Esophagus squamous epithelium (tissue), 5 donors: Measurements from ENCODE around the gene PPP1R36. TPM values are rescaled to one million over a fixed set of nuclear protein-coding genes. Genes with fewer than 3 reads are reported as not detected.

Experiments used
- DNase-seq: peaks from one replicate; lab custom pipeline; 2025; lab: John Stamatoyannopoulos, UW
- H3K27ac ChIP-seq, 4 donors: fragments of 200-600 bp; sonication (generic); one replicate each; pipeline ENCODE4 v1.5.1; 2016 to 2019; ENCODE audit warnings: mild to moderate bottlenecking in 1 of 4
- H3K27me3 ChIP-seq, 4 donors: fragments of 200-600 bp; sonication (generic); 1 replicate in 3 of 4; 2 replicates in 1 of 4; pipeline versions ENCODE4 v1.5.1 to v1.6.0; 2017 to 2021; ENCODE audit warnings: antibody characterized with exemption in 1 of 4
- H3K36me3 ChIP-seq, 3 donors: fragments of 200-600 bp; sonication (generic); one replicate each; pipeline ENCODE4 v1.5.1; 2016 to 2019
- H3K4me1 ChIP-seq, 3 donors: fragments of 200-600 bp; sonication (generic); one replicate each; pipeline ENCODE4 v1.5.1; 2017 to 2019
- H3K4me3 ChIP-seq, 4 donors: fragments of 200-600 bp; sonication (generic); 1 replicate in 3 of 4; 2 replicates in 1 of 4; pipeline ENCODE4 v1.5.1; 2016 to 2019; ENCODE audit warnings: mild to moderate bottlenecking in 2 of 4, moderate library complexity in 1 of 4
- H3K9me3 ChIP-seq, 3 donors: fragments of 200-600 bp; sonication (generic); one replicate each; pipeline ENCODE4 v1.5.1; 2016 to 2019
- POLR2A ChIP-seq, 4 donors: fragments of 450-650 bp; IDR thresholded peaks; one replicate each; pipeline ENCODE4 v1.6.1; 2017; ENCODE audit warnings: antibody characterized with exemption in 4 of 4, mild to moderate bottlenecking in 4 of 4, moderate library complexity in 3 of 4
- WGBS, 2 donors: methylation state at CpG; one replicate each; pipeline ENCODE4 v1.1.5; 2018; 5-methylcytosine and 5-hydroxymethylcytosine counted together
- intact Hi-C: fragments of 100-400 bp; cut with DNase I; formaldehyde crosslinking; loops from one replicate; pipeline ENCODE4 v1.15.0; 2022
- total RNA-seq, 4 donors: library from RNA; depleted of rRNA; stranded (reverse); fragments of >200 nt; gene quantifications; one replicate each; pipeline ENCODE4 v1.1.0, GENCODE V29; 2016
- TF ChIP-seq, protein P1 (sequence below), 6 experiments: fragments of 450-650 bp in 4 of 6; fragments of 200-600 bp in 2 of 6; sonication (generic) in 2 of 6; IDR thresholded peaks; one replicate each; pipeline ENCODE4 v1.5.1; 2016 to 2019; ENCODE audit warnings: antibody characterized with exemption in 6 of 6, mild to moderate bottlenecking in 4 of 6, moderate library complexity in 4 of 6
- donor health status: DM: yes; HTN: yes; CAD: no.

The PPP1R36 gene, protein sequence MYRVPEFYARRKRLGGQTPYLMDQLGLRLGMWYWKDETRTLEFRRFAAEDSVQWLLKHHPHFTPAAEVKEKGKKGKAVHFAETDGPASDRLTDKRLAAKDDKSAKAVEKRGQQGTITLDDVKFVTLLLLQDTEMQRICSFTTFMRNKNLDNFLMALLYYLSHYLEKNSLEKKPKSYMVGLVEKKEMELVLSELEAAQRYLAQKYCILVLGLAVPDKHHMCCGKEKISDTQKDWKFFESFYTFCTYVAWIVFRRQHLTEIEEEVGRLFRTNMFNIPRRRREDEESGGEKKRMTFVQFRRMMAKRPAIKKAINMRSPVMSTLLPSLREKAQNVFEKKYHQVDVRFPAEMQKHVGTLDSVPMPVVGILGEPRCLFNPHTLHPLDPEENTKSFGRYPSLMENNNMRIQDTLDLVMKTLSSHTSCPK
- total RNA-seq, result 1 to 10 TPM in 3 of 4 donors, under 1 TPM in 1; 0.23 to 1.3 (median 1.2) TPM

DNA sequence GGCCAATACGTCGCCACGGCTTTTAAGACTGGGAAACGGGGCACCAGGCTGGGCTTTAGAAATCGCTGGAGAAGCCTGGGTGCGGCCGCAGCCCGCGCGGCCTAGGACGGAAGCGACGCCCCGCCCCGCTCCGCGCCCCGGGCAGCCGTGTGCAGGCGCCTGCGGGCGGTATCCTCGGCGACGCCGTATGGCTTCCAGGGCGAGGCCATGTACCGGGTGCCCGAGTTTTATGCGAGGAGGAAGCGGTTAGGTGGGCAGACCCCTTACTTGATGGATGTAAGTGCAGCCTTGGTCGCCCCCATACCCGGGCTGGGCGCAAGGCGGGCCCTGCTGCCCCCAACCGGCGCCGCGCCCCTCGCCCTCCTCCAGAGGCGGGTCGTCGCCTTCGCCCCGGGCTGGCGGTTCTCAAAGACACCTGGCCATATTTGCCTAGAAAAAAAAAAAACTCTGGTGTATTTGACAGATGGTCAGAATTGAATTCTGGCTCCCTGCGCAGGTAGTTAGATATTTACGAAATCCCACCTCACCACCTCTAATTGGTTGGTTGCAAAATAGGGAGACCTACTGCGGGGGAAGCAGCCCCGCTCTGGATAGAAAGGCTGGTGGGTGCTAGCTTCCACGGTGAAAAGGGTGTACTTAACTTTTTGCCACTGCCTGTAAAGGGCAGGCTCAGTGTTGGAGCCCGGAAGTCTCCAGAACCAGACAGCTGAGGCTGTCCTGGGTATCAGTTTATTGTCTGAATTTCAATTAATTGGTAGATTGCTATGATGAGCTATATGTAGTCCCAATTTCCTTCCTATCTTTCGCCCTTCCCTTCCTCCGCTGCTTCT lies at the start of gene PPP1R36:
TSS of gene PPP1R36 (plus strand) at position 171 of the 830 bp plus-strand sequence. CDS start at position 208, 37 bp downstream.
- H3K27me3 ChIP-seq, result peaks cover 0 to 7% (median 0%) of the 10 kb centered on the region in 4 donors
- peak within 1 kb of the TSS in 3 of 4 donors; percentile 40 to 84 (median 73) for H3K27ac ChIP-seq
- peak within 1 kb of the TSS; percentile 17 to 65 (median 49) for H3K4me3 ChIP-seq
- no peak for DNase-seq
- H3K4me1 ChIP-seq, result peaks cover 8 to 22% (median 9%) of the 10 kb centered on the region in 3 donors
- H3K36me3 ChIP-seq, result no peaks in the 10 kb centered on the region
- intact Hi-C loops, result no loop called here
- TF ChIP-seq, protein P1, sequence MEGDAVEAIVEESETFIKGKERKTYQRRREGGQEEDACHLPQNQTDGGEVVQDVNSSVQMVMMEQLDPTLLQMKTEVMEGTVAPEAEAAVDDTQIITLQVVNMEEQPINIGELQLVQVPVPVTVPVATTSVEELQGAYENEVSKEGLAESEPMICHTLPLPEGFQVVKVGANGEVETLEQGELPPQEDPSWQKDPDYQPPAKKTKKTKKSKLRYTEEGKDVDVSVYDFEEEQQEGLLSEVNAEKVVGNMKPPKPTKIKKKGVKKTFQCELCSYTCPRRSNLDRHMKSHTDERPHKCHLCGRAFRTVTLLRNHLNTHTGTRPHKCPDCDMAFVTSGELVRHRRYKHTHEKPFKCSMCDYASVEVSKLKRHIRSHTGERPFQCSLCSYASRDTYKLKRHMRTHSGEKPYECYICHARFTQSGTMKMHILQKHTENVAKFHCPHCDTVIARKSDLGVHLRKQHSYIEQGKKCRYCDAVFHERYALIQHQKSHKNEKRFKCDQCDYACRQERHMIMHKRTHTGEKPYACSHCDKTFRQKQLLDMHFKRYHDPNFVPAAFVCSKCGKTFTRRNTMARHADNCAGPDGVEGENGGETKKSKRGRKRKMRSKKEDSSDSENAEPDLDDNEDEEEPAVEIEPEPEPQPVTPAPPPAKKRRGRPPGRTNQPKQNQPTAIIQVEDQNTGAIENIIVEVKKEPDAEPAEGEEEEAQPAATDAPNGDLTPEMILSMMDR (IDR thresholded peaks at IDR 0.05), result peak in 1 of 6 experiments; percentile 3
- TF ChIP-seq POLR2A (IDR thresholded peaks at IDR 0.05), result no peak
- WGBS, 2 donors, result 20 to 42% methylated on average over 8 of the region's 54 CpGs
- H3K9me3 ChIP-seq, result no peaks in the 10 kb centered on the region

- TF ChIP-seq POLR2A (IDR thresholded peaks at IDR 0.05), result no peak
- TF ChIP-seq, protein P1 (IDR thresholded peaks at IDR 0.05), result no peak
- H3K4me3 ChIP-seq, result no peak overlapping the region
- peaks cover 26 to 37% (median 29%) of the 10 kb centered on the region in 3 donors for H3K4me1 ChIP-seq
- WGBS, 2 donors, result 94 to 96% methylated on average over 1 of the region's 1 CpG
- H3K27ac ChIP-seq, result no peak overlapping the region
- DNase-seq, result no peak
- H3K36me3 ChIP-seq, result peaks cover 0 to 10% (median 0%) of the 10 kb centered on the region in 3 donors
- intact Hi-C loops, result no loop called here
- H3K9me3 ChIP-seq, result no peaks in the 10 kb centered on the region
- H3K27me3 ChIP-seq, result no peaks in the 10 kb centered on the region
These were observed 49.7 kb upstream of the PPP1R36 start for GRCh38 chr14:64500088-64500487.

GRCh38 chr14:64501411-64502171 lies 48.2 kb upstream of the PPP1R36 start:
- DNase-seq, result no peak
- WGBS, 2 donors, result 17 to 20% methylated on average over 6 to 8 of the region's 8 CpGs
- Histone ChIP-seq H3K4me3 (peak overlapping the region in 3 of 4 donors; percentile 85 to 96 (median 89)), H3K4me1 (peaks cover 33 to 50% (median 36%) of the 10 kb centered on the region in 3 donors), H3K27ac (peak overlapping the region; percentile 99 to 100 (median 100)), H3K36me3 (no peaks in the 10 kb centered on the region), H3K9me3 (no peaks in the 10 kb centered on the region), H3K27me3 (no peaks in the 10 kb centered on the region)
- peak in 1 of 4 donors; percentile 11 for TF ChIP-seq POLR2A (IDR thresholded peaks at IDR 0.05)
- TF ChIP-seq, protein P1 (IDR thresholded peaks at IDR 0.05), result no peak
- intact Hi-C loops, result no loop called here

- intact Hi-C loops, result no loop called here
- Histone ChIP-seq H3K4me1 (peaks cover 42 to 58% (median 45%) of the 10 kb centered on the region in 3 donors), H3K27me3 (no peaks in the 10 kb centered on the region), H3K36me3 (no peaks in the 10 kb centered on the region), H3K9me3 (no peaks in the 10 kb centered on the region), H3K27ac (peak overlapping the region; percentile 99 to 100 (median 100)), H3K4me3 (peak overlapping the region; percentile 85 to 96 (median 92))
- no peak for TF ChIP-seq POLR2A (IDR thresholded peaks at IDR 0.05)
- TF ChIP-seq, protein P1 (IDR thresholded peaks at IDR 0.05), result no peak
- DNase-seq, result no peak
- 18 to 20% methylated on average over 4 to 6 of the region's 6 CpGs for WGBS, 2 donors
These were observed 47.3 kb upstream of the PPP1R36 start for GRCh38 chr14:64502456-64502855.
